Fibroblast of villous mesenchyme (primary cell): ENCODE measurements around the gene GPD2. TPM values are rescaled to one million over a fixed set of nuclear protein-coding genes. Genes with fewer than 3 reads are reported as not detected.
A peak's percentile ranks its signal among the peaks of the same experiment; 100 is the strongest.

Source experiments
- DNase-seq: peaks from one replicate; pipeline ENCODE4 v3.0.0-alpha.2; 2010; ENCODE audit warnings: low read depth
- H3K4me3 ChIP-seq: 2 replicates; pipeline ENCODE4 v1.5.1; 2011; ENCODE audit warnings: low read depth, mild to moderate bottlenecking, low read length
- total RNA-seq: library from RNA; depleted of rRNA; stranded (reverse); fragments of >200 nt; gene quantifications from 2 replicates; pipeline ENCODE4 v1.2.3, GENCODE V29; 2012
- TF ChIP-seq, protein P1 (sequence below): IDR thresholded peaks from 2 replicates; pipeline ENCODE4 v1.5.1; 2012; ENCODE audit warnings: low read depth, mild to moderate bottlenecking, low read length; ENCODE audit not compliant: insufficient read depth

Gene GPD2
- total RNA-seq, 1 donor = 63.9 TPM

DNA sequence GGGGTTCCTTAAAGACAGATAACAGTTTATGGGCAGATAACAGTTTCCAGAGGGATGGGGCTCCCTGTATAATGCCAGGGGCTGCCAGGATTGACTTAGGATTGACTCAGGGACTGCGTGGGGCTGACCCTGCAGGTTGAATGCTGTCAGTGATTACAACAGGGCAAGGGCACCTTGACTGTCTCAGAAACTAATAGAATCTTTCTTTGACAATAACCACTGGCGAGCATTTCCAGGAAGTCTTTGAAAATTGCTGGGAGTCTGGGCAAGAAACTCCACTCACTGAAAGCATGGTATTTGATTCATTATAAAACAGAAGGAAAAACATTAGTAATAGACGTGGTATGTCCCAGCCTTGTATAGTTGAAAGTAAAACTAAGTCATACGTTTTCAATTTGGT is 101.0 kb downstream of the GPD2 start:
- H3K4me3 ChIP-seq = no peak overlapping the region
- TF ChIP-seq, protein P1, sequence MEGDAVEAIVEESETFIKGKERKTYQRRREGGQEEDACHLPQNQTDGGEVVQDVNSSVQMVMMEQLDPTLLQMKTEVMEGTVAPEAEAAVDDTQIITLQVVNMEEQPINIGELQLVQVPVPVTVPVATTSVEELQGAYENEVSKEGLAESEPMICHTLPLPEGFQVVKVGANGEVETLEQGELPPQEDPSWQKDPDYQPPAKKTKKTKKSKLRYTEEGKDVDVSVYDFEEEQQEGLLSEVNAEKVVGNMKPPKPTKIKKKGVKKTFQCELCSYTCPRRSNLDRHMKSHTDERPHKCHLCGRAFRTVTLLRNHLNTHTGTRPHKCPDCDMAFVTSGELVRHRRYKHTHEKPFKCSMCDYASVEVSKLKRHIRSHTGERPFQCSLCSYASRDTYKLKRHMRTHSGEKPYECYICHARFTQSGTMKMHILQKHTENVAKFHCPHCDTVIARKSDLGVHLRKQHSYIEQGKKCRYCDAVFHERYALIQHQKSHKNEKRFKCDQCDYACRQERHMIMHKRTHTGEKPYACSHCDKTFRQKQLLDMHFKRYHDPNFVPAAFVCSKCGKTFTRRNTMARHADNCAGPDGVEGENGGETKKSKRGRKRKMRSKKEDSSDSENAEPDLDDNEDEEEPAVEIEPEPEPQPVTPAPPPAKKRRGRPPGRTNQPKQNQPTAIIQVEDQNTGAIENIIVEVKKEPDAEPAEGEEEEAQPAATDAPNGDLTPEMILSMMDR = no peak
- peak; percentile 30 for DNase-seq

DNA sequence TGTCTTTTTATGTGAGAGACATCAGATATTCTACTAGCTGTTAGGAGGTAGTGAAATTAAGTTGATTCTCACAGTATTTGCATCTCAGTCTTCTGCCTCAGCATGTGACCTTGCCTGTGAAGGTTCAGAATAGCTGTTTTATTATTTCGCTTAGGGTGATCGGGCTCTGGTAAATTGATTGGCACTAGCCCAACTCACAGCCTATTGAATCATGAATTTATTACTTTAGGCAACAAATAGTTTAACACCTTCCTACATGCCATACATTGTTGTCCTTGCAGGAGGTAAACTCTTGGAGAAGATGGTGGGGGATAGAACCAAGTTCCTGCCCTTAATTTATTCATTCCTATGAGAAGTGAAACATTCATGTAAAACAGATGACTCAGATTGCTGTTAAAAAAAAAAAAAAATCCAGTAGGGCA is 101.9 kb downstream of the GPD2 start:
- no peak overlapping the region for H3K4me3 ChIP-seq
- TF ChIP-seq, protein P1 = no peak
- DNase-seq = peak; percentile 5

DNA sequence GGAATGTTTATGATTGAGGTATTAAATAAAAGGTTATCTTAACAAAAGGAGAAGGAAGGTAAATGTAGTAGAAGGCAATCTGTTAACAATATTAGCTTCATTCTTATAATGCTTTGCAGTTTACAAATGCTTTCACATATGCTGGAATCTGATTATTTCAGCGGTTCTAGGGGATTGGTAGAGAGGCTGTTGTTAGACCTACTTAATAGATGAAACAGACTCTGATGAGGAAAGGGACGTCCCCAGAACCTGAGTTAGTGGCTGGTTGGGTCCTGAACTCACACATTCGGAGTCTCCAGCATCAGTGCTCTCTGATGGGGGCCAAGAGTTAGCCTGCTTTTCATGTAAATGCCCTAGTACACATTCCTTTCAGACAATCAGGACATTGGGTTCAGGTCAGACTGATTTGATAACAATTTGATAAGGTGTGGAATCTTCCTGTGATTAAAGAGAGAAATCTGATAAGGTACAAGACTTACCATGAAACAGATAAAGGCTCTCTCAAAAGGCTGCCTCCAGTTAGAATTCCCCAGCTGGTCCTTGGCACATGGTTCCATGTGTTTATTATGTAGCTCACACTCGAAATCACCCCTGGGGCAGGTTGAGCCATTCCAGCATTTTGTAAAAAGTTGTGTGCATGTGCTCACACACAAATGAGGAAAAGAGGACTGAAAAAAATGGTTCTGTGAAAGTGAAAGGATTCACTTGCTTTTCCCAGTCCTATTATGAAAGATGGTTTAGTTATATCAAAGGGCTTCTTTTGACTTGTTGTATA is 103.1 kb downstream of the GPD2 start:
- TF ChIP-seq, protein P1 = no peak
- DNase-seq = no peak
- H3K4me3 ChIP-seq = no peak overlapping the region

DNA sequence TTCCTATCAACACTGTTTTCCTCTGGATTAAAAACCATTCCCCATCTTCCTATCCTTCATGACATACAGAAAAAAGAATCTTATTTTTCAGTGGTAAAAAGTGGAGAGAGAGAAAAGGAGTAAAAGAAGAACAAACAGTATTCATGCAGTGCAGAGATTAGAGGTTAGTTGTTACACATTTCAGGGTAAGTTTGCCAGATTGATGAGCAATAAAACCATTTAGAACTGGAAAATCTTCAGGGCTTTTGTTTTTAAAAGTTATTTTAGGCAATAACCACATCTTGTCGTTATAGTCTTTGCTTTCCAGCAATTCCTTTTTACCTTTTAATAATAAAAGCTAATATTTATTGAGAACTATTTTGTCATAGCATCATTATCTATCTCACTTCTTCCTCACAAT is 104.5 kb downstream of the GPD2 start:
- H3K4me3 ChIP-seq = no peak overlapping the region
- DNase-seq = no peak
- TF ChIP-seq, protein P1 = no peak

DNA sequence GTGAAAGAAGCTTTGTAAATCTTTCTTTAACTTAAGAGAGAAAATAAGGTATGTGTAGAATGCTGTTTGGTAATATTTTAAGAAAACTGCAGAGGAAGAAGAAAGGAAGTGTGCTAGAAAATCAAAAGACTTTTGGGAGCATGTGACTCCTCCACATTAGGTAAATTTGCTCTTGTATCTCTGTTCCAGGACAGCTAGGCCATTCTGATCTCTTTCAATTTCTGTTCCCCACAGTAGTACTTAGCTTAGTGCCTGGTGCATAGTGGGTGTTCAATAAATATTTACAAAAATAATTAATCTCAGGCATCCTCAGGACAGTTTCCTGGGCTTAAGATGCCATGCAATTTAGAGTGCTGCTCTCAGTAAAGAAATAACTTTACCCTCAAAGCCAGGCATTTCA is 105.0 kb downstream of the GPD2 start:
- DNase-seq = no peak
- TF ChIP-seq, protein P1 = no peak

DNA sequence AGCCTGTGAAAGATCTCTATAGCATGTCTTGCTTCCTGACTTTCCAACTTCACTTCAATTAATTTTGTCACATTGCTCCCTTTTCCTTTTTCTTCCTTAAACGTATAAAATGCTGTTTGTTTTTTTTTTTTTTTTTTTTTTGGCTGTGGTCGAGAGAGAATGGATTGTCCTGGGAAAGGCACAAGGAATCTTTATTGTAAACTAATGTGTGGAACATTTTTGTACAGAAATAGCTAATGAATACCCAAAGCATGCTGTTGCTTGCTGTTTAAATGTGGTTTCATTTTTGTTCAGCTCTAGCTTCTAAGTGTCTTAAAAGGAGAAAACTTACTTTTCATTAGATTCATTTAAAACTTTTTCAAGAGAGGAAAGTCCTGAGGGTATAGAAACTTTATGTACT is 105.5 kb downstream of the GPD2 start:
- TF ChIP-seq, protein P1 = no peak
- DNase-seq = peak; percentile 6
- H3K4me3 ChIP-seq = no peak overlapping the region

More for the DNA sequence above, 105.0 kb downstream of the GPD2 start:
- no peak overlapping the region for H3K4me3 ChIP-seq

DNA sequence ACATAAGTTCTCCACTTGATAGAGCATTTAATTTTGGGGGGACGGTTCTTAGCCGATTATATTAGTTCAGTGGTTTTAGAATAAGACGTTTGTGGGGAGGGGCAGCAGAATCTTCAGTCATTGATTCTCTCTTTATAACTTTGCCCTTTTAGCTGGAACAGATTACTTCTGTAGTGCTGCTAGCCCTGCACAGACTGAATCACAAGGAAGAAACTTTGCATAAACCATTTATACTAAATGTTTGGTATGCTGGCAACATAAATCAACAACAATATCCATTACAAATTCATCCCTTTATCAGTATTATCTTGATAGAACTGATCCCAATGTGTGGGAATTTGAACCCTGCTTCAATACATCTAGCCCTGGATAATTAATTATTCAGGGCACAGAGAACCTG is 112.2 kb downstream of the GPD2 start:
- H3K4me3 ChIP-seq = no peak overlapping the region
- TF ChIP-seq, protein P1 = no peak

More for the DNA sequence above, 112.2 kb downstream of the GPD2 start:
- DNase-seq = no peak
